ENCODE data around the gene TMEM143.
"Not testable (repeated sequence)": the region's sequence is repeated elsewhere in the genome, so short reads cannot be mapped to it uniquely, and the experiment has no call there.

Gene TMEM143

GRCh38 chr19:48329167-48329891 is 34.4 kb downstream of the TMEM143 start:
- peak; percentile 66 for DNase-seq (ENCODE audit: low read depth)

DNA sequence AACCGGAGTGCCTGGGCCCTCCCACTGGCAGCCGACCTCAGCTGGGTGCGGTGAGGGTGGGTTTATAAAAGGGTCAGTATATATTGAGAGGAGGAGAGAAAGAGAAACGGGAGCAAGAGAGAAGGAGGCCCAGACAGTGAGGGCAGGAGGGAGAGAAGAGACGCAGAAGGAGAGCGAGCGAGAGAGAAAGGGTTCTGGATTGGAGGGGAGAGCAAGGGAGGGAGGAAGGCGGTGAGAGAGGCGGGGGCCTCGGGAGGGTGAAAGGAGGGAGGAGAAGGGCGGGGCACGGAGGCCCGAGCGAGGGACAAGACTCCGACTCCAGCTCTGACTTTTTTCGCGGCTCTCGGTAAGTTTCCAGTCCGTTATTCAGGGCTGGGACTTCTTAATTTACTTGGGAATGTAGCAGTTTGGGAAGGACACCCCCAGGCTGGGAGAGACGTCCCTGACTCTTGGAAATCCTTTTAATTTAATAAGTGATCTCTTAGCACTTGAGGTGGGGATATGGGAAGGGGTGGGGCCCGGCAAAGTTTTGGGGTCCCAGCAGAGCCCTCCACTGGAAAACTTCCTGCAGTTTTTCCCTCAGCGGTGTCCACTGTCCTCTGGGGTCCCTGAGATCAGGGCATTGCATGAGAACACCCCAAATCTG is 38.4 kb downstream of the TMEM143 start, which contains the start of gene EMP3:
TSS of gene EMP3 (plus strand) at position 288 of the 646 bp plus-strand sequence. CDS start 1,293 bp downstream, outside the sequence.
- DNase-seq (ENCODE audit: low read depth): peak; percentile 95

- peak; percentile 99 for DNase-seq (ENCODE audit: low read depth)
Observed at GRCh38 chr19:48321622-48322591, 41.8 kb downstream of the TMEM143 start.

DNA sequence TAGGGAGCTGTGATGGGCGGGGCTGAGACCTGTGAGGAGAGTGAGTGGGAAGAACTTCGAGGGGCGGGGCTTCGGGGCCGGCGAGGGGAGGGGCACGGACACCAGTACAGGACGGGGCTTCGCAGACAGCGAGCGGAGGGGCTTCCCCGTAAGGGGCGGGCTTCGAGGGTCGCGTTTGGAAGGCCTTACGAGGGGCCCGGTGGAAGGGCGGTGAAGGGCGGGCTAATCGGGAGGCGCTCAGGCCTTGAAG is 42.4 kb downstream of the TMEM143 start:
- peak; percentile 95 for DNase-seq (ENCODE audit: low read depth)

- DNase-seq (ENCODE audit: low read depth): peak; percentile 67
Observed at GRCh38 chr19:48319647-48320541, 43.8 kb downstream of the TMEM143 start.

- DNase-seq (ENCODE audit: low read depth): no peak
Observed at GRCh38 chr19:48318286-48318987, 45.3 kb downstream of the TMEM143 start.

- DNase-seq (ENCODE audit: low read depth): not testable (repeated sequence)
Observed at GRCh38 chr19:48317708-48317960, 46.1 kb downstream of the TMEM143 start.

DNA sequence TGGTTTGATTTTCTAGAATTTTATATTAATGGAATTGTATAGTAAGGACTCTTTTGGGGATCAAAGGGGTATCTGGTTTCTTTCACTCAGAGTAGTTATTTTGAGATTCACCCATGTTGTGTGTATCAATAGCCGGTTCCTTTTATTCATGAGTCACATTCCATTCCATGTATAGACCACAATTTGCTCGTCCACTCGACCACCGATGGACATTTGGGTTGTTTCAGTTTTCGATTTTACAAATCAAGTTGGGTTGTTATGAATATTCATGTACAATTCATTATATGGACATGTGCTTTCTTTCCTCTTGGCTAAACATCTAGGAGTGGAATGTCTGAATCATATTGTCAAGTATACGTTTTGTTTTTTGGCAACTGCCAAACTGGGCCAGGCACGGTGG is 48.0 kb downstream of the TMEM143 start:
- no peak for DNase-seq (ENCODE audit: low read depth)

DNA sequence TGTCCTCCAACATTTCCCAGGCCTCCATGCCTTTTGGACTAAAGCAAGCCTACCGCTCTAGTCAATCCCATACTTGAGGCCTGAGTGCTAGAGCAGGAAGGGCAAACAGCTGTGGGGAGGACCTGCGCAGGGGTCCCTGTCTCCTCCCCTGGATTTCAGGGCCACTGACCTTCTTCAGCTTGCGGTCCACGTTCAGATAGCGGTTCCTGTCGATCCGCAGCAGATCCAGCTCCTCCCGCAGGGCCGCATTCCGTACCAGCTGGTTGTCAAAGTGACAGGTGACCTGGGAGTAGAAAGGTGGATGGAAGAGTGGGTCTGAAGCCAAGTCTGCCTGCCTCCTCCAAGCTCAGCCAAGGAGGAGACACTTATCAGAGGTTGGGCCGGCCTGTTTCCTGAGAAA is 52.4 kb downstream of the TMEM143 start:
- no peak for DNase-seq (ENCODE audit: low read depth)

- DNase-seq (ENCODE audit: low read depth): peak; percentile 31
Observed at GRCh38 chr19:48310227-48310626, 53.5 kb downstream of the TMEM143 start.

- not testable (repeated sequence) for DNase-seq (ENCODE audit: low read depth)
Observed at GRCh38 chr19:48309731-48310130, 54.0 kb downstream of the TMEM143 start.

- peak; percentile 34 for DNase-seq (ENCODE audit: low read depth)
Observed at GRCh38 chr19:48308631-48309586, 54.8 kb downstream of the TMEM143 start.

GRCh38 chr19:48303866-48304265 is 59.9 kb downstream of the TMEM143 start:
- no peak for DNase-seq (ENCODE audit: low read depth)

DNA sequence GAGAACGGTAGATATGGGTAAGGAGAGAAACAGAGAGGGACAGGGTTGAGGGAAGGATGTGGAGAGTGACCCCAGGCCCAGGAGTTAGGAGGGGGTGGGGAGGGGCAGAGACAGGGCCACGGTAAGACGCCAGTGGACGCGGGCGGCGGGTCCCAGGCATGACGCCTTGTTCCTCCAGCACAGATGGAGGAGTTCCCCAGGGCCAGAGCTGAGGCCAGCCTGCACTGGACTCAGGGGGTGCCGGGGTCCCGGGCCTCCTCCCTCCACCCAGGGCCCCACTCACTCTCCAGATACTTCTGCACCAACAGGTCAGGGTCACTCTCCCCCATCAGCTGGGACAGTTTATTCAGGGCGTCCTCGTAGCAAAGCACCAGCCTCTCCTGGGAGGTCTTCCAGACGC is 60.4 kb downstream of the TMEM143 start:
- no peak for DNase-seq (ENCODE audit: low read depth)

DNA sequence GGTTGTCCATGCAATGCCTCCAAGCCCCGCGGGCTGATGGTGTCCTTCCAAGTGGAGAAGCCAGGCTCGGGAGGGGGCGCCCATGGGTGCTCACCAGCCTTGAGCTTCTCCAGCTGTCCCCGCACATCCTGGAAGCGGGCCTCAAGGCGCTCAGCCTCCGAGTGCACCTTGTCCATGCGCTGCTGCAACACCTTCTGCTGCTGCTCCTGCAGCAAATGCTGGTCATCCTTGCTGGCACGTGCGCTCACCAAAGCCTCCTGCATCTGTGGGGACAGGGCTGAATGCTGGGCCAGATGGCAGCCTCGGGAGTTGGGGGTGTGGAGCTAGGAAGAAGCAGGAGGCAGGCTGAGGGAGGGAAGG is 61.2 kb downstream of the TMEM143 start:
- DNase-seq (ENCODE audit: low read depth): no peak

- DNase-seq (ENCODE audit: low read depth): no peak
Observed at GRCh38 chr19:48301886-48302599, 61.7 kb downstream of the TMEM143 start.

- DNase-seq (ENCODE audit: low read depth): no peak
Observed at GRCh38 chr19:48297975-48298374, 65.8 kb downstream of the TMEM143 start.

- DNase-seq (ENCODE audit: low read depth): no peak
Observed at GRCh38 chr19:48296963-48297734, 66.6 kb downstream of the TMEM143 start.

DNA sequence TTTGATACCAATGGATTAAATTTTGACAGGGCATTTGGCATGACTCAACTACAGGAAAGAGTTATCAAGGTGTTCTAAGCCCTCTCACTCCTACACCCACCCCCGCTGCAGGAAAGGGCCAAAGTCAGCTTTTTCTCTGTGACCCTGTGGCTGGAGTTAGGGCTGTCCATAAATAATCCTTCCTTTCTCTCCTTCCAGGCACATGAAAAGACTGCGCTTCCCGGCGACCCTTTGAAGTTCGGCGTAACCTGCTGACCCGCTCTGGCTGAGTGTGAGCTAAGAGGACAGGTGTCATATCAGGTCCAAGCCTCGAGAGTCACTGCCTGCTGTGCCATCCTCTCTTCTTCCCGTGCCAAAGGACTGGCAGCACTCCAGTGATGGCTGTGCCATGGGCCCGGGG is 68.3 kb downstream of the TMEM143 start:
- DNase-seq (ENCODE audit: low read depth): no peak

Data from iris pigment epithelial cell (primary cell).